ENCODE data around the gene PABPC1L.
A peak's percentile ranks its signal among the peaks of the same experiment; 100 is the strongest.

Gene PABPC1L

GRCh38 chr20:44942264-44942973 lies 32.6 kb downstream of the PABPC1L start:
- DNase-seq (ENCODE audit: low read depth in 2 of 2): no peak

- DNase-seq (ENCODE audit: low read depth in 2 of 2): no peak
These were observed 34.0 kb downstream of the PABPC1L start for GRCh38 chr20:44943828-44944227.

- no peak for DNase-seq (ENCODE audit: low read depth in 2 of 2)
These were observed 35.4 kb downstream of the PABPC1L start for GRCh38 chr20:44945261-44945660.

- no peak for DNase-seq (ENCODE audit: low read depth in 2 of 2)
These were observed 36.5 kb downstream of the PABPC1L start for GRCh38 chr20:44946271-44946852.

- DNase-seq (ENCODE audit: low read depth in 2 of 2): no peak
These were observed 38.2 kb downstream of the PABPC1L start for GRCh38 chr20:44948107-44948506.

DNA sequence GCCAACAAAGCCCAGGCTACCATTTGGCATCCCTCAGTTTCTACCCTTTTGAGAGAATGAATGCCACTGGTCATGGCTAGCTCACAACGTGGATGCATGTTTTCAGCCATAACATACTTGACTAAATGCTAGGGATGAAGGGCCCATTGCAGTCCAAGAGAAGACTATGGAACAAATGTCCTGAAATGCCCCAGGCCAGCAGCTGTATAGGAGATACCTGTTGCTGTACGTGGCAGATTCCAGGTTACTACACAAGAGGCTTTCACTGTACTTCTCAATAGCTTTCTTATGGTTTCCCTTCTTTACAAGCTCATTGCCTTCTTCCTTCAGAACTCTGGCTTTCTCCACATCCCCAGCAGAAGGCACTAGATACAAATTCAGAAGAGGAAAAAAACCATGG lies 38.7 kb downstream of the PABPC1L start:
- no peak for DNase-seq (ENCODE audit: low read depth in 2 of 2)

GRCh38 chr20:44950368-44950767 lies 40.5 kb downstream of the PABPC1L start:
- no peak for DNase-seq (ENCODE audit: low read depth in 2 of 2)

DNA sequence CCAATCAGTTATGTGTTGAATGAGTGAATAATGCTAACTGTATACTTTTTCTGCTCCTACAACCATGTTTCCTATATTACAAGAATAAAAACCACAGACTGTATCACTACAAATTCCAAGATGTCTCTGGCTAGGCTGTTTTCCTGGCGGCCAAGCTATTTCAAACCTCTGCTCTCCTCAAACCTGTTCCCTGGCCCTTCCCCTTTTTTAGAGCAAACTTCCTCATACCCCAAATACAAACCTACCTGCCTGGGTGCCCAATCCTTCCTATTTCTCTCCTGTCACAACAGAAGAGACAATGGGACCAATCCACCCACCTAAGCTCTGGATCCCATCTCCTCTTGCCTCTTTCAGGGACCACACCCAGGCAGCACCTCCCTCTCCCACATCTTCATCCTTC lies 42.9 kb downstream of the PABPC1L start:
- no peak for DNase-seq (ENCODE audit: low read depth in 2 of 2)

DNA sequence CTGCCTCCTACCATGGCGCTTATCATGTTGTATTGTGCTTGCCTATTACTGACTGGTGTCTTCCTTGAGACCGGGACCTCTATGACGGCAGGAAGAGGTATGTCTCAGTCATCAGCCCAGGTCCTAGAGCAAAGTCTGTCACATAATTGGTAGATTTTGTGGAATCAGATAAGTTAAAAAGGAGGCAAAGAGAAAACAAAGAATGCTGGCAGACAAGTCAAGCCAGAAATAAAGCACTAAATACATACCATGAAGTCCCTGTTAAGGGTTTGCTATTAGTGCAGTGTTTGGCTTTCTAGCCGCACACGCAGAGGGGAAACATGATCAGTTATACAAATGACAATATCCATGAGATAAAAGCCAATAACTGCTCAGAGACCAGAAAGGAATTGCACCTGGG lies 44.4 kb downstream of the PABPC1L start:
- no peak for DNase-seq (ENCODE audit: low read depth in 2 of 2)

- no peak for DNase-seq (ENCODE audit: low read depth in 2 of 2)
These were observed 45.4 kb downstream of the PABPC1L start for GRCh38 chr20:44955270-44955669.

DNA sequence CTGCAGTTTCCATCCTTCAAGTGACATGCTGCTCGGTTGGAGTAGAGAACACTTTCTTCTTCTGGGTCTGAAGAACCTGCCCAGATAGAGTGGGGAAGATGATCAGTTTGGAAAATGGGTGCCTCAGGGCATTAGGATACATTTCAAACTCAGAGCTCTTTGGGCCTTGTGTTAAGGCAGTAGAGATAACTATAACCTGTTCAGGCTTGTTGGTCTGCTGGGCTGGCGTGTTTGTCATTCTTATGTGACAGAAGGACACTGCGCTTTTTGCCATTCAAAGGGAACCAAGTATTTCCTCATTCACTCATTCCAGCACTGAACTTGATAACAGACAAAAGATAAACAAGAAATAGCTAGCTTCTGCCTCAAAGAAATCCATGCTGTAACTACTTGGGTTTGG lies 46.5 kb downstream of the PABPC1L start:
- DNase-seq (ENCODE audit: low read depth in 2 of 2): no peak

DNA sequence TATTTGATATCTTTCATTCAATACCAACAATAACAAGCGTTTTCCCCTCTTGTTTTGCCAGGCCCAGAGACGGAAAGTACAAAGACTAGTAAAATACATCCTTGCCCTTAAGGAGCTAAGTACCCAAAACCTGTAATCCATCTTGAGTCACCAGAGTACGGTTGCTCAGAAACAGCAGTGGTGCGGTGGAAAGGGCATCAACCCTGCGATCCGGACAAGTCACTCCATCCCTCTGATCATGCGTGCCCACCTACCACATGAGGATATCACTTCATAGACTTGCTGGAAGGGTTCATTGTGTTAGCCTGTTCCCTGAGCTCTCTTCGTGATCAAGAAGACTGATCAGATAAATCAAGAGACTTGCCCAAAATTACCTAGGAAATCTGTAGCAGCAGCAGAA lies 48.4 kb downstream of the PABPC1L start:
- no peak for DNase-seq (ENCODE audit: low read depth in 2 of 2)

- DNase-seq (ENCODE audit: low read depth in 2 of 2): no peak
These were observed 49.3 kb downstream of the PABPC1L start for GRCh38 chr20:44959082-44959637.

DNA sequence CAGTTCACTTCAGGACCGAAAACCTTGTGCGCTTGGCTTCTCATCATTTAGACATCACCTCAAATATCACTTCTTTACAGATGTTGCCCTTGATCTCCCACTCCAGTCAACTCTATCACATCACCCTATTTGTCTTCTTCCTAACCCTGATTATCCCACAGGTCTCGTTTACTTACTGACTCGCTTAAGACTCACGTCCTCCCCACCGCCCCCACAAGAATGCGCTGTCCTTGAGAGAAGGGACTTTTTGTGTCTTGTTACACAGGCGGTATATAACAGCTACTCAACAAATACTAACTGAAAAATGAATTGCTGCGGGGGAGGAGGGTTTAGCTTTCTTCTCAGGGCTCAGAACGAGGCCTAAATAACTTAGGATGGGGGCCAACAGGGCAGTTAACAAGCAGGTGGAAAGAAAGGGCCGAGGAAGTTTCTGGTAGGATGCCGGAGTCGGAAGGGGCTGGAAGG lies 49.8 kb downstream of the PABPC1L start:
- DNase-seq (ENCODE audit: low read depth in 2 of 2): peak; percentile 53 to 80

- peak; percentile 90 to 93 for DNase-seq (ENCODE audit: low read depth in 2 of 2)
These were observed 50.4 kb downstream of the PABPC1L start, which contains the start of gene TOMM34 for GRCh38 chr20:44960103-44960852. TSS of gene TOMM34 (minus strand) at chr20:44960397. CDS start at chr20:44960333, 64 bp downstream.

DNA sequence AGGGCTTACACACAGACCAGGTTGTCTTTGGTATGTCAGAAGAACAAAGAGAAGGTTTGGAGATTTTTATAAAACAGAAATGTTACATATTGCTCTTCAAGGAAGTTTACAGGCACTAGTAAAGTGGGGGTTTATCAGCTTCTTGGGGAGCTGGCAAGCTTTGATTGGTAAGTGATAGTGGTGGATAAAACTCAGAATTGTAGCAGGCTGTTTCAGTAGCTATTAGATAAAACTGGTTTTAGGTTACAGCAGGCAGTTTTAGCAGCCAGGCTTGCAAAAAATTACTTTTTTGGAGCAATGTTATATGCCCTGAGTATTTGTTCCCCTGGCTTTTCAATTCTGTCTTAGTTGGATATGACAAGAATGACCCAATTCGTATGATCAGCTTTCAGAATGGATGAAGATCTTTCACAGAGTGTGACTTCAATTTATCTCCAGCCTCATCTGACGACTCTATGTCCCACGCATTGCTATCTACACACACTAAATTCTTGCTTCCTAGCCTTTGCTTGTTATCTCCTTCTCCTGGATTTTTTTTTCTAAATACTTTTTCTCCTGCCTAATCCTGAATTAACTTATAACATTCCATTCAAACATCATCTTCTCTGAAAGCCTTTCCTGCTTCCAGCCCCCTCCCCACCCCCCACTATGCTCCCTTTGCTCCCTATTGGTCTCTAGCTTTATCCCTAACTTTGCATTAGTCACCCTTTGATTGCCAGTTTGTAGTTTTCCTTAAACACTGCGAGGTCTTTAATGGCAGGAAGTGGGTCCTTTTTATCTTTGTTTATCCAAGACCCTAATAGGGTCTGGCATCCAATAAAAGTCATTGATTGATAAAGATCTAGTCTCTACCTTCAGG lies 51.4 kb downstream of the PABPC1L start:
- DNase-seq (ENCODE audit: low read depth in 2 of 2): no peak

- DNase-seq (ENCODE audit: low read depth in 2 of 2): no peak
These were observed 52.0 kb downstream of the PABPC1L start for GRCh38 chr20:44961870-44962267.

GRCh38 chr20:44962483-44962882 lies 52.6 kb downstream of the PABPC1L start:
- no peak for DNase-seq (ENCODE audit: low read depth in 2 of 2)

GRCh38 chr20:44963325-44964215 lies 53.7 kb downstream of the PABPC1L start:
- DNase-seq (ENCODE audit: low read depth in 2 of 2): no peak

DNA sequence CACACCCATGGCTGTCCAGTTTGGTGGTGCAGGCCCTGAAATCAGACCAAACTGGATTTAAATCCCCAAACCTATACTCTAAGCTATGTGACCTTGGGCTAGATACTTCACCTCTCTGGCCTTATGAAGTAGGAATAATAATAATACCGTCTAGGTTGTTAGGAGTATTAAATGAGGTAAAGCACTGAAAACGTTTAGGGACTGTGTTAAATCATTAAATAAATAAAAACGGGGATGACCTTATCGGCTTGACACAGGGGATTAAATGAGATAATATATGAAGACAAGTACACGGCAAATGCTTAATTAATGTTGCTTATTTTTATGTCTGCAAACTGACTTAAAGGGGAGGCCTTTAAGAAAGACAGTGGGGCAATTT lies 55.8 kb downstream of the PABPC1L start:
- no peak for DNase-seq (ENCODE audit: low read depth in 2 of 2)

Data from stimulated activated CD8-positive, alpha-beta memory T cell treated with anti-CD3 and anti-CD28 coated beads, Interleukin-15, amount 100 ng/mL, for 4 hours (primary cell).